GM12892 (cell line): ENCODE measurements around the gene ATP8A2.

Source experiments
- DNase-seq: peaks from one replicate; pipeline ENCODE4 v3.0.0; 2011; ENCODE audit not compliant: insufficient read length
- FAIRE-seq: peaks from 2 replicates; lab custom pipeline; 2011; peaks lifted over from hg19 to GRCh38; lab: Jason Lieb, UNC
- POLR2A ChIP-seq: IDR thresholded peaks from 2 replicates; pipeline ENCODE4 v1.6.1; 2011; ENCODE audit warnings: low read depth, low read length, control low read depth
- POLR2AphosphoS5 ChIP-seq: IDR thresholded peaks from 2 replicates; pipeline ENCODE4 v1.6.1; 2011; ENCODE audit warnings: low read depth, low read length, control low read depth
- TAF1 ChIP-seq: IDR thresholded peaks from 2 replicates; pipeline ENCODE4 v1.6.1; 2011; ENCODE audit warnings: low read depth, mild to moderate bottlenecking, control low read depth, low read length, borderline replicate concordance

The ATP8A2 gene

GRCh38 chr13:25746131-25746530, 374.4 kb downstream of the ATP8A2 start:
- no peak for TF ChIP-seq TAF1
- FAIRE-seq (no peak), DNase-seq (no peak)

- no peak for FAIRE-seq
- TF ChIP-seq POLR2A (no peak), TAF1 (no peak), POLR2AphosphoS5 (no peak)
- no peak for DNase-seq
Measured at GRCh38 chr13:25752957-25753551, 381.3 kb downstream of the ATP8A2 start.

- no peak for FAIRE-seq
- TF ChIP-seq POLR2AphosphoS5 = no peak
- no peak for DNase-seq
Measured at GRCh38 chr13:25753976-25754375, 382.2 kb downstream of the ATP8A2 start.

GRCh38 chr13:25756251-25756650, 384.5 kb downstream of the ATP8A2 start:
- no peak for TF ChIP-seq TAF1
- no peak for TF ChIP-seq POLR2A
- no peak for TF ChIP-seq POLR2AphosphoS5
- FAIRE-seq (no peak), DNase-seq (no peak)

GRCh38 chr13:25756912-25757311, 385.1 kb downstream of the ATP8A2 start:
- FAIRE-seq (no peak), DNase-seq (no peak)
- TF ChIP-seq POLR2AphosphoS5 = no peak
- TF ChIP-seq POLR2A = no peak
- no peak for TF ChIP-seq TAF1

- FAIRE-seq (no peak), DNase-seq (no peak)
- TF ChIP-seq POLR2A = no peak
- no peak for TF ChIP-seq POLR2AphosphoS5
- no peak for TF ChIP-seq TAF1
Measured at GRCh38 chr13:25761041-25761440, 389.3 kb downstream of the ATP8A2 start.

GRCh38 chr13:25762281-25762680, 390.5 kb downstream of the ATP8A2 start:
- DNase-seq (no peak), FAIRE-seq (no peak)
- TF ChIP-seq POLR2AphosphoS5 (no peak), POLR2A (no peak), TAF1 (no peak)

GRCh38 chr13:25762795-25763377, 391.1 kb downstream of the ATP8A2 start:
- FAIRE-seq (no peak), DNase-seq (no peak)
- TF ChIP-seq POLR2A (no peak), TAF1 (no peak), POLR2AphosphoS5 (no peak)

GRCh38 chr13:25764378-25764777, 392.6 kb downstream of the ATP8A2 start:
- DNase-seq (no peak), FAIRE-seq (no peak)
- no peak for TF ChIP-seq POLR2A
- TF ChIP-seq TAF1 = no peak
- no peak for TF ChIP-seq POLR2AphosphoS5

- TF ChIP-seq POLR2AphosphoS5 (no peak), POLR2A (no peak), TAF1 (no peak)
- no peak for DNase-seq
- FAIRE-seq = no peak
Measured at GRCh38 chr13:25765266-25765665, 393.5 kb downstream of the ATP8A2 start.

GRCh38 chr13:25766576-25766975, 394.8 kb downstream of the ATP8A2 start:
- TF ChIP-seq POLR2A = no peak
- TF ChIP-seq POLR2AphosphoS5 = no peak
- TF ChIP-seq TAF1 = no peak
- FAIRE-seq (no peak), DNase-seq (no peak)

GRCh38 chr13:25766991-25767390, 395.2 kb downstream of the ATP8A2 start:
- TF ChIP-seq TAF1 (no peak), POLR2A (no peak), POLR2AphosphoS5 (no peak)
- FAIRE-seq (no peak), DNase-seq (no peak)

GRCh38 chr13:25768376-25768775, 396.6 kb downstream of the ATP8A2 start:
- DNase-seq (no peak), FAIRE-seq (no peak)
- TF ChIP-seq TAF1 (no peak), POLR2A (no peak), POLR2AphosphoS5 (no peak)
